GM06990 (cell line): ENCODE results near the gene YJEFN3.

Experiments used
- DNase-seq: peaks from one replicate; pipeline ENCODE4 v3.0.0-alpha.2; 2011; ENCODE audit not compliant: insufficient read length; ENCODE audit errors: extremely low read depth
- H3K27me3 ChIP-seq: replicated peaks from 2 replicates; pipeline ENCODE4 v1.6.0; 2011; ENCODE audit warnings: low read length; ENCODE audit not compliant: control insufficient read depth, insufficient read depth
- H3K36me3 ChIP-seq: 2 replicates; pipeline ENCODE4 v1.5.1; 2011; ENCODE audit warnings: low read length; ENCODE audit not compliant: control insufficient read depth, insufficient read depth
- H3K4me3 ChIP-seq: replicated peaks from 2 replicates; pipeline ENCODE4 v1.5.1; 2011; ENCODE audit warnings: low read depth, mild to moderate bottlenecking, control low read depth, low read length
- TF ChIP-seq, protein P1 (sequence below): IDR thresholded peaks from 2 replicates; pipeline ENCODE4 v1.5.1; 2011; ENCODE audit warnings: low read length, control low read depth, mild to moderate bottlenecking, inconsistent platforms; ENCODE audit not compliant: insufficient read depth, poor library complexity, severe bottlenecking

The YJEFN3 gene

DNA sequence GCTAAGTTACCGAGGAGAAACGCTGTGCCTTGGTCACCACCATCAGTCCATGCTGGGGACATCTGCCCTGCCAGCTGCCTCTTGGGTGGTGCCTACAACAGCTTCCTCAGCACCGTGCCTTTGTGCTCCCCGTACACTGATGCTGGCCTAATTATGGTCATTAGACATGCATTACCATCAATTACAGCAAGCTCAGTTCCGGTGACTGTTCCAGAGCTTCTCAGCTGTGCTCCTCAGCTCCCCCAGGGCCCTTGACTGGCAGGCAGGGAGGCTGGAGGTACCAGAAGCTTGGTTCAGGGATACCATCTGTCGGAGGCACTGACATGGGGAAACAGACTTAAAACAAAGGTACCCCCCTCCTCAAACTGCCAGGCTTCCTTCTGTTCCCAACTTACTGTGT is 49.5 kb downstream of the YJEFN3 start:
- H3K27me3 ChIP-seq: no peaks in the 10 kb centered on the region
- peaks cover 5% of the 10 kb centered on the region for H3K36me3 ChIP-seq
- TF ChIP-seq, protein P1, sequence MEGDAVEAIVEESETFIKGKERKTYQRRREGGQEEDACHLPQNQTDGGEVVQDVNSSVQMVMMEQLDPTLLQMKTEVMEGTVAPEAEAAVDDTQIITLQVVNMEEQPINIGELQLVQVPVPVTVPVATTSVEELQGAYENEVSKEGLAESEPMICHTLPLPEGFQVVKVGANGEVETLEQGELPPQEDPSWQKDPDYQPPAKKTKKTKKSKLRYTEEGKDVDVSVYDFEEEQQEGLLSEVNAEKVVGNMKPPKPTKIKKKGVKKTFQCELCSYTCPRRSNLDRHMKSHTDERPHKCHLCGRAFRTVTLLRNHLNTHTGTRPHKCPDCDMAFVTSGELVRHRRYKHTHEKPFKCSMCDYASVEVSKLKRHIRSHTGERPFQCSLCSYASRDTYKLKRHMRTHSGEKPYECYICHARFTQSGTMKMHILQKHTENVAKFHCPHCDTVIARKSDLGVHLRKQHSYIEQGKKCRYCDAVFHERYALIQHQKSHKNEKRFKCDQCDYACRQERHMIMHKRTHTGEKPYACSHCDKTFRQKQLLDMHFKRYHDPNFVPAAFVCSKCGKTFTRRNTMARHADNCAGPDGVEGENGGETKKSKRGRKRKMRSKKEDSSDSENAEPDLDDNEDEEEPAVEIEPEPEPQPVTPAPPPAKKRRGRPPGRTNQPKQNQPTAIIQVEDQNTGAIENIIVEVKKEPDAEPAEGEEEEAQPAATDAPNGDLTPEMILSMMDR: no peak
- DNase-seq: no peak
- H3K4me3 ChIP-seq: no peak overlapping the region

DNA sequence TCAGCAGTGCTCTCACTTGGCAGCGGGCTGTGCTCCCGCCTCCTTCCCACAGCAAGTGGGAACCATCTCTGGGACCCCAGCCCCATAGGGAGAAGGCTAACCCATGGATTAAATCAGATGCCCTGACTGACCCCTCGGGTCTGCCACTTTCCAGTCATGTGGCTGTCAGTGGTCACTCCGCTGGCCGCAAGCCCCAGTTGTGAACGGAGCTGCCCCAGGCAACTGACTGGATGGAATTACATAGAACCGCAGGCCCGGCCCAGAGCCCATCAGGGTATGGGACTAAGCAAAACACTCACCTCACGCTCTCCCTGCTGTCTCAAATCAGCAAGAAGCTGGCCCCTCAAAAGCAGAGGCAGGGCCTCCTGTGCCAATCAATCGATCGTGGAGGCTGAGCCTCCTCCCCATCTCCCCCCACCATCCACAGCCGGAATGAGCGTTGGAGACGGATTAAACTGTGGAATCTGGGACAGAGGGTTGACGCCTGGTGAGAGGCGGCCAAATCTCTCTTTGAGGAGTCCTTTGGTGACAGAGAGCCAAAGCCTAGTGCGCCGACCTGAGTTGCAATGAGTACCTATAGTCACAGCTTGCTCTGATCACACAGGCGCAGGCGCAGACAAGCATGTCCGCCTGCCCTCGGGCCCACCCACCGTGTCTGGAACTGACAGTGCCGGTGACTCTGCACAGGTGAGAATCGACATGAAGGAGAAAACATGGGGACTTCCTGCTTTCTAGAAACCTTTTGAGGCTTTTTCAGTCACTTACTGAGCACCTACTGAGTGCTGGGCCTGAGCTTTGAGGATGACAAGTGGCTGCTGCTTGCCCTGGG is 51.0 kb downstream of the YJEFN3 start:
- TF ChIP-seq, protein P1: no peak
- DNase-seq: no peak
- Histone ChIP-seq H3K36me3 (peaks cover 5% of the 10 kb centered on the region), H3K27me3 (no peaks in the 10 kb centered on the region), H3K4me3 (no peak overlapping the region)

DNA sequence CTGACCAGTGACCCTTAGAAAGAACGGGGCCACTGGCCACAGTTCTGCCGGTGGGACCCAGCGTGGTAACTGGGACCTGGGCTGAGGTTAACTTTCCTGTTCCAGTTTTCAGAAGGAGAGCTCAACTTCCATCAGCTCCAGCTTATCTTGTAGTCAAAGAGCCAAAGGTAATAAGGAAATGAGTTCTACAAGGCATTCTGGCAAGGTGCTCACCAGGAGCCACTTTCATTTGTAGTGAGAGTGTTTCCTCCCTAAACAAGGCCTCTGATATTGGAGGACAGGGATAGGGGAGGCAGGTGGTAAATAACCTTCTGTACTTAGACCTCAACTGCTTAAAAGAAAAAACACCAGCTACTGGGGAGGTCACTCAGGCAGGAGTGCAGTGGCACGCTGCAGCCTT is 51.7 kb downstream of the YJEFN3 start:
- DNase-seq: no peak
- Histone ChIP-seq H3K27me3 (no peaks in the 10 kb centered on the region), H3K4me3 (no peak overlapping the region), H3K36me3 (peaks cover 5% of the 10 kb centered on the region)
- TF ChIP-seq, protein P1: no peak

DNA sequence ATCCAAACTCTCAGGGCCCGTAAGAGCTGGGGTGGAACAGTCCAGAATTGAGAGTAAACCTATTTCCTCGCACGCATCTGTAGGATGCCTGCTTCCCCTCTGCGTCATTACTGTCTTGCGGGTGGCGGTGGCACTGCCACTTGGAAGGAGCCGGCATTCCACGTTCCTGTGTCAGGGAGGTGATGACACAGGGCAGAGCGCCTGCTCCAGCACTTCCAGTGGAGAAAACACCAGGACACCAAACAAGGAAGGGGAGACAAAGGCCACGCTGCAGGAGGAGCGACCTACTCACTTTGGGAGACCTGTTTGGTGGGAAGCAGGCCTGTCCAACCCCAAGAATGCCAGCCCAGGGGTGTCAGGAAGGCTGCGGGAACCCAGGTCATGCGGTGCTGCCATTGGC is 52.7 kb downstream of the YJEFN3 start:
- Histone ChIP-seq H3K4me3 (no peak overlapping the region), H3K36me3 (peaks cover 5% of the 10 kb centered on the region), H3K27me3 (no peaks in the 10 kb centered on the region)
- TF ChIP-seq, protein P1: no peak
- no peak for DNase-seq

DNA sequence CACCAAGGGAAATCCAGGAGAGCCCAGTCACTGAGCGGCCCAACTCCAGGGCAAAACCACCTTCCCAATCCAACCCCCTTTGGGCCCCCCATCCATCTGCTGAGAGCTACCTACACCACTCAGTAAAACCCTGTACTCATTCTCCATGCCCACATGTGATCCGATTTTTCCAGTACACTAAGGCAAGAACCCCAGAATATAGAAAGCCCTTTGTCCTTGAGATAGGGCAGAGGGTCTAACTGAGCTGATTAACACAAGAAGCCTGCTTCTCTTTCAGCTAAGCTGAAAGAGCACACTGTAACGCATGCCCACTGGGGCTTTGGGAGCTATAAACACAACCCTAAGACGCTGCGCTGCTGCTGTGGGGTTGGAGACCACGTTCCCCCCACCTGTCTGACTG is 53.8 kb downstream of the YJEFN3 start:
- Histone ChIP-seq H3K4me3 (no peak overlapping the region), H3K36me3 (peaks cover 5% of the 10 kb centered on the region), H3K27me3 (no peaks in the 10 kb centered on the region)
- DNase-seq: no peak
- TF ChIP-seq, protein P1: no peak

DNA sequence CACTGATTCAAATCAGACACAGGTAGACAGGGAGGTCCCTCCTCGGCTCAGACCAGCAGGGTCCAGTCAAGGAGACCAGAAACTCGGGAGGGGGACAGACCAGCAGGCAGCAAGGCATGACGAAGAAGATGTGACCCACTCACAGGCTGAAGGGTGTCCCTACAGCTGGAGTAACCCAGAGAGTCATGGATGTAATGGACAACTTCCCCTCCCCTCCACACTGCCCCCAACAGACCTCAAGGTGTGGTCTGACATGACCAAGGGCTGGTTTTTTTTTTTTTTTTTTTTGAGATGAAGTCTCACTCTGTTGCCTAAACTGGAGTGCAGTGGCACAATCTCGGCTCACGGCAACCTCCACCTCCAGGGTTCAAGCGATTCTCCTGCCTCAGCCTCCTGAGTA is 55.6 kb downstream of the YJEFN3 start:
- peaks cover 5% of the 10 kb centered on the region for H3K36me3 ChIP-seq
- H3K27me3 ChIP-seq: no peaks in the 10 kb centered on the region
- H3K4me3 ChIP-seq: no peak overlapping the region
- TF ChIP-seq, protein P1: no peak
- DNase-seq: no peak
